AG04449 (cell line): ENCODE measurements around the gene G3BP1.
"Not testable (repeated sequence)": the region's sequence is repeated elsewhere in the genome, so short reads cannot be mapped to it uniquely, and the experiment has no call there.

Experiments used
- CTCF ChIA-PET: fragments of 350-600 bp; formaldehyde crosslinking; extraction: SDS; loops from one replicate; lab custom pipeline; 2021; ENCODE audit warnings: antibody characterized with exemption; lab: Yijun Ruan, JAX
- POLR2A ChIA-PET: fragments of 400-600, 350-600 bp; formaldehyde crosslinking; extraction: SDS; loops from one replicate; lab custom pipeline; 2020; ENCODE audit warnings: antibody characterized with exemption, inconsistent platforms; lab: Yijun Ruan, JAX
- DNase-seq: peaks from one replicate; pipeline ENCODE4 v3.0.0-alpha.2; 2010; ENCODE audit warnings: low read depth, low spot score
- H3K4me3 ChIP-seq: 2 replicates; pipeline ENCODE4 v1.5.1; 2011; ENCODE audit warnings: low read depth, mild to moderate bottlenecking, control low read depth, low read length
- CTCF ChIP-seq: IDR thresholded peaks from one replicate; pipeline ENCODE4 v1.5.1; 2011; ENCODE audit warnings: mild to moderate bottlenecking, moderate library complexity, low read length, control low read depth, inconsistent platforms; ENCODE audit not compliant: insufficient read depth; ENCODE audit errors: missing control alignments

The G3BP1 gene

GRCh38 chr5:151779531-151780125 lies 7.9 kb downstream of the G3BP1 start:
- H3K4me3 ChIP-seq = no peak overlapping the region
- ChIA-PET POLR2A (no interaction called here), CTCF (interaction anchor here (1.6 kb wide), 1 partner anchor 8 kb away, joined by 6 read pairs; the partner anchor contains the start of gene G3BP1)
- TF ChIP-seq CTCF = no peak
- DNase-seq = no peak

- H3K4me3 ChIP-seq = no peak overlapping the region
- POLR2A ChIA-PET = no interaction called here
- no peak for DNase-seq
- TF ChIP-seq CTCF = no peak
- CTCF ChIA-PET = interaction anchor here (1.6 kb wide), 1 partner anchor 9 kb away, joined by 6 read pairs; the partner anchor contains the start of gene G3BP1
Observed at GRCh38 chr5:151780348-151780747, 8.6 kb downstream of the G3BP1 start.

- POLR2A ChIA-PET = no interaction called here
- CTCF ChIA-PET = interaction anchor here (0.8 to 1.6 kb wide), 3 partner anchors 10 to 336 kb away, joined by 3 to 6 read pairs (median 3); partner anchors contain the start of gene G3BP1
- no peak for DNase-seq
- H3K4me3 ChIP-seq = no peak overlapping the region
- TF ChIP-seq CTCF = no peak
Observed at GRCh38 chr5:151781201-151781600, 9.4 kb downstream of the G3BP1 start.

GRCh38 chr5:151783664-151784063 lies 11.9 kb downstream of the G3BP1 start:
- ChIA-PET POLR2A (interaction anchor here (1.5 kb wide), 1 partner anchor 12 kb away, joined by 4 read pairs; the partner anchor contains the start of gene G3BP1), CTCF (interaction anchor here (2.4 kb wide), 1 partner anchor 13 kb away, joined by 7 read pairs; no protein-coding TSS in a partner anchor)
- not testable (repeated sequence) for DNase-seq, H3K4me3 ChIP-seq

- H3K4me3 ChIP-seq = no peak overlapping the region
- DNase-seq = no peak
- TF ChIP-seq CTCF = no peak
- CTCF ChIA-PET = interaction anchor here (2.4 kb wide), 1 partner anchor 13 kb away, joined by 7 read pairs; no protein-coding TSS in a partner anchor
- POLR2A ChIA-PET = interaction anchor here (1.5 kb wide), 1 partner anchor 12 kb away, joined by 4 read pairs; the partner anchor contains the start of gene G3BP1
Observed at GRCh38 chr5:151784141-151784540, 12.4 kb downstream of the G3BP1 start.

GRCh38 chr5:151786468-151786867 lies 14.7 kb downstream of the G3BP1 start:
- ChIA-PET POLR2A (no interaction called here), CTCF (no interaction called here)
- DNase-seq = no peak
- no peak overlapping the region for H3K4me3 ChIP-seq
- TF ChIP-seq CTCF = no peak
